ENCODE results near the gene NPNT.

The NPNT gene

GRCh38 chr4:105917171-105917685, 22.0 kb downstream of the NPNT start:
- no peak for DNase-seq (ENCODE audit: low read depth, low spot score)

- DNase-seq (ENCODE audit: low read depth, low spot score) = no peak
Observed at GRCh38 chr4:105921301-105921700, 26.0 kb downstream of the NPNT start.

- DNase-seq (ENCODE audit: low read depth, low spot score) = no peak
Observed at GRCh38 chr4:105923497-105924238, 28.4 kb downstream of the NPNT start.

GRCh38 chr4:105924341-105924740, 29.1 kb downstream of the NPNT start:
- DNase-seq (ENCODE audit: low read depth, low spot score) = no peak

- no peak for DNase-seq (ENCODE audit: low read depth, low spot score)
Observed at GRCh38 chr4:105930698-105931097, 35.4 kb downstream of the NPNT start.

- no peak for DNase-seq (ENCODE audit: low read depth, low spot score)
Observed at GRCh38 chr4:105933083-105933482, 37.8 kb downstream of the NPNT start.

GRCh38 chr4:105934386-105934785, 39.1 kb downstream of the NPNT start:
- DNase-seq (ENCODE audit: low read depth, low spot score) = no peak

GRCh38 chr4:105936901-105937300, 41.6 kb downstream of the NPNT start:
- no peak for DNase-seq (ENCODE audit: low read depth, low spot score)

GRCh38 chr4:105937759-105938158, 42.5 kb downstream of the NPNT start:
- no peak for DNase-seq (ENCODE audit: low read depth, low spot score)

GRCh38 chr4:105943234-105943633, 48.0 kb downstream of the NPNT start:
- no peak for DNase-seq (ENCODE audit: low read depth, low spot score)

GRCh38 chr4:105944540-105944939, 49.3 kb downstream of the NPNT start:
- DNase-seq (ENCODE audit: low read depth, low spot score) = no peak

GRCh38 chr4:105946771-105947170, 51.5 kb downstream of the NPNT start:
- no peak for DNase-seq (ENCODE audit: low read depth, low spot score)

- no peak for DNase-seq (ENCODE audit: low read depth, low spot score)
Observed at GRCh38 chr4:105950701-105951100, 55.4 kb downstream of the NPNT start.

- DNase-seq (ENCODE audit: low read depth, low spot score) = no peak
Observed at GRCh38 chr4:105951198-105951597, 55.9 kb downstream of the NPNT start.

- no peak for DNase-seq (ENCODE audit: low read depth, low spot score)
Observed at GRCh38 chr4:105952591-105952990, 57.3 kb downstream of the NPNT start.

GRCh38 chr4:105956569-105956968, 61.3 kb downstream of the NPNT start:
- no peak for DNase-seq (ENCODE audit: low read depth, low spot score)

- DNase-seq (ENCODE audit: low read depth, low spot score) = no peak
Observed at GRCh38 chr4:105957680-105958079, 62.4 kb downstream of the NPNT start.

- DNase-seq (ENCODE audit: low read depth, low spot score) = no peak
Observed at GRCh38 chr4:105963461-105964400, 68.5 kb downstream of the NPNT start.

- no peak for DNase-seq (ENCODE audit: low read depth, low spot score)
Observed at GRCh38 chr4:105965183-105965800, 70.0 kb downstream of the NPNT start.

GRCh38 chr4:105966051-105966450, 70.8 kb downstream of the NPNT start:
- DNase-seq (ENCODE audit: low read depth, low spot score) = no peak

- no peak for DNase-seq (ENCODE audit: low read depth, low spot score)
Observed at GRCh38 chr4:105967058-105967658, 71.9 kb downstream of the NPNT start.

GRCh38 chr4:105969575-105969974, 74.3 kb downstream of the NPNT start:
- no peak for DNase-seq (ENCODE audit: low read depth, low spot score)

Measured in iPS DF 19.7 (cell line).